H9 (cell line): Measurements from ENCODE around the gene LMOD3. TPM values are rescaled to one million over a fixed set of nuclear protein-coding genes. Genes with fewer than 3 reads are reported as not detected.

ENCODE experiments used
- DNase-seq: peaks from one replicate; pipeline ENCODE4 v3.0.0-alpha.2; 2017
- H2AFZ ChIP-seq: one replicate; pipeline ENCODE4 v1.6.1; 2013; ENCODE audit warnings: mild to moderate bottlenecking, low read length, control low read depth, moderate library complexity
- H2AK5ac ChIP-seq: 2 replicates; pipeline ENCODE4 v1.6.1; 2013; ENCODE audit warnings: low read length, control low read depth, mixed read lengths; ENCODE audit not compliant: insufficient read length
- H2BK120ac ChIP-seq: one replicate; pipeline ENCODE4 v1.6.1; 2013; ENCODE audit warnings: low read depth, mild to moderate bottlenecking, low read length, control low read depth, inconsistent platforms; ENCODE audit not compliant: poor library complexity, severe bottlenecking
- H2BK12ac ChIP-seq: 2 replicates; pipeline ENCODE4 v1.6.1; 2013; ENCODE audit warnings: low read length, control low read depth, mixed read lengths, low read depth; ENCODE audit not compliant: insufficient read length
- H2BK15ac ChIP-seq: 2 replicates; pipeline ENCODE4 v1.6.1; 2013; ENCODE audit warnings: low read depth, low read length, control low read depth
- H2BK20ac ChIP-seq: one replicate; pipeline ENCODE4 v1.6.1; 2013; ENCODE audit warnings: low read depth, mild to moderate bottlenecking, low read length, control low read depth, inconsistent platforms; ENCODE audit not compliant: poor library complexity, severe bottlenecking
- H2BK5ac ChIP-seq: 2 replicates; pipeline ENCODE4 v1.6.1; 2013; ENCODE audit warnings: low read length, control low read depth, mixed read lengths; ENCODE audit not compliant: insufficient read length
- H3K14ac ChIP-seq: 2 replicates; pipeline ENCODE4 v1.6.1; 2013; ENCODE audit warnings: low read length, control low read depth; ENCODE audit not compliant: insufficient read depth
- H3K18ac ChIP-seq: 2 replicates; pipeline ENCODE4 v1.6.1; 2013; ENCODE audit warnings: low read depth, mild to moderate bottlenecking, mixed read lengths, low read length, control low read depth; ENCODE audit not compliant: insufficient read length
- H3K23ac ChIP-seq: 2 replicates; pipeline ENCODE4 v1.6.1; 2013; ENCODE audit warnings: low read length, control low read depth, mixed read lengths, low read depth; ENCODE audit not compliant: insufficient read length
- H3K23me2 ChIP-seq: 2 replicates; pipeline ENCODE4 v1.6.1; 2013; ENCODE audit warnings: low read depth, mild to moderate bottlenecking, mixed read lengths, low read length, control low read depth; ENCODE audit not compliant: insufficient read length, poor library complexity, severe bottlenecking
- H3K27ac ChIP-seq: 2 replicates; pipeline ENCODE4 v1.5.1; 2013; ENCODE audit warnings: low read length, control low read depth, mixed read lengths, low read depth; ENCODE audit not compliant: insufficient read length
- H3K27me3 ChIP-seq: 2 replicates; pipeline ENCODE4 v1.6.1; 2013; ENCODE audit warnings: low read length, control low read depth, inconsistent platforms; ENCODE audit not compliant: insufficient read depth
- H3K4ac ChIP-seq: 2 replicates; pipeline ENCODE4 v1.6.1; 2013; ENCODE audit warnings: low read depth, mild to moderate bottlenecking, control low read depth, inconsistent platforms, low read length, moderate library complexity
- H3K4me1 ChIP-seq: 2 replicates; pipeline ENCODE4 v1.6.1; 2013; ENCODE audit warnings: low read length, control low read depth, inconsistent platforms; ENCODE audit not compliant: insufficient read depth
- H3K4me2 ChIP-seq: 2 replicates; pipeline ENCODE4 v1.6.1; 2013; ENCODE audit warnings: low read length, control low read depth, mixed read lengths; ENCODE audit not compliant: insufficient read length, insufficient read depth
- H3K56ac ChIP-seq: 2 replicates; pipeline ENCODE4 v1.6.1; 2013; ENCODE audit warnings: low read depth, mild to moderate bottlenecking, mixed read lengths, low read length, control low read depth; ENCODE audit not compliant: insufficient read length
- H3K79me1 ChIP-seq: 2 replicates; pipeline ENCODE4 v1.6.1; 2013; ENCODE audit warnings: low read depth, mild to moderate bottlenecking, moderate library complexity, low read length, control low read depth, inconsistent platforms; ENCODE audit not compliant: insufficient read depth, poor library complexity, severe bottlenecking
- H3K79me2 ChIP-seq: 2 replicates; pipeline ENCODE4 v1.6.1; 2013; ENCODE audit warnings: low read length, control low read depth, inconsistent platforms; ENCODE audit not compliant: insufficient read depth
- H3K9ac ChIP-seq: 2 replicates; pipeline ENCODE4 v1.6.1; 2013; ENCODE audit warnings: low read length, control low read depth, mixed read lengths; ENCODE audit not compliant: insufficient read length; ENCODE audit errors: extremely low read depth
- H3K9me3 ChIP-seq: one replicate; pipeline ENCODE4 v1.6.1; 2013; ENCODE audit warnings: low read depth, low read length, inconsistent platforms; ENCODE audit not compliant: control insufficient read depth
- H3T11ph ChIP-seq: one replicate; pipeline ENCODE4 v1.6.1; 2013; ENCODE audit warnings: mild to moderate bottlenecking, low read length, control low read depth, inconsistent platforms
- H4K20me1 ChIP-seq: one replicate; pipeline ENCODE4 v1.6.1; 2013; ENCODE audit not compliant: control insufficient read depth, insufficient read length, insufficient read depth
- H4K5ac ChIP-seq: 2 replicates; pipeline ENCODE4 v1.6.1; 2013; ENCODE audit warnings: low read depth, mild to moderate bottlenecking, mixed read lengths, low read length, control low read depth; ENCODE audit not compliant: insufficient read length
- H4K8ac ChIP-seq: replicated peaks from 2 replicates; pipeline ENCODE4 v1.6.1; 2013; ENCODE audit warnings: low read length, control low read depth, mixed read lengths, low read depth; ENCODE audit not compliant: insufficient read length
- H4K91ac ChIP-seq: 2 replicates; pipeline ENCODE4 v1.6.1; 2013; ENCODE audit warnings: low read depth, mild to moderate bottlenecking, moderate library complexity, mixed read lengths, low read length, control low read depth; ENCODE audit not compliant: insufficient read length
- H3K27ac Mint-ChIP-seq, 3 experiments: 2 replicates in 2 of 3; 3 replicates in 1 of 3; pipeline ENCODE4 v1.8.0; 2020 to 2021; ENCODE audit warnings: mixed read lengths in 3 of 3, mild to moderate bottlenecking in 1 of 3, moderate library complexity in 1 of 3
- H3K27me3 Mint-ChIP-seq: 2 replicates; pipeline ENCODE4 v1.8.0; 2021; ENCODE audit warnings: low read depth, mild to moderate bottlenecking, moderate library complexity, mixed read lengths
- H3K36me3 Mint-ChIP-seq, 3 experiments: 2 replicates in 2 of 3; 3 replicates in 1 of 3; pipeline ENCODE4 v1.8.0; 2020 to 2021; ENCODE audit warnings: low read depth in 3 of 3, mixed read lengths in 3 of 3; ENCODE audit not compliant: insufficient read depth in 1 of 3
- H3K4me1 Mint-ChIP-seq, 2 experiments: 2 replicates each; pipeline ENCODE4 v1.8.0; 2020; ENCODE audit warnings: mixed read lengths in 2 of 2
- H3K4me3 Mint-ChIP-seq, 2 experiments: 2 replicates in 1 of 2; 3 replicates in 1 of 2; pipeline ENCODE4 v1.8.0; 2020 to 2021; ENCODE audit warnings: mild to moderate bottlenecking in 2 of 2, mixed read lengths in 2 of 2, moderate library complexity in 1 of 2
- H3K9me3 Mint-ChIP-seq, 2 experiments: 2 replicates in 1 of 2; 3 replicates in 1 of 2; pipeline ENCODE4 v1.8.0; 2020; ENCODE audit warnings: mild to moderate bottlenecking in 2 of 2, mixed read lengths in 2 of 2, moderate library complexity in 1 of 2
- WGBS: extraction: QIAGEN DNeasy Blood & Tissue Kit; methylation state at CpG from one replicate; pipeline ENCODE4 v1.1.7; 2013; ENCODE audit warnings: missing lambda C conversion rate, low lambda C conversion rate, mixed read lengths; ENCODE audit not compliant: insufficient read length; ENCODE audit errors: extremely low coverage; 5-methylcytosine and 5-hydroxymethylcytosine counted together
- long read RNA-seq: library from polyadenylated mRNA; unstranded; transcript quantifications from one replicate; pipeline ENCODE4 v2.0.0, GENCODE V29; 2020
- total RNA-seq: library from RNA; stranded (reverse); gene quantifications from 2 replicates; pipeline ENCODE4 v1.2.1, GENCODE V29; 2021
- TF ChIP-seq, protein P1 (sequence below): fragments of 200-600 bp; sonication (generic); conservative IDR thresholded peaks from 3 replicates; pipeline ENCODE4 v1.8.0; 2021; ENCODE audit warnings: antibody characterized with exemption, mild to moderate bottlenecking

LMOD3 gene
- total RNA-seq = not detected in 2 replicates
- long read RNA-seq = 0 reads

DNA sequence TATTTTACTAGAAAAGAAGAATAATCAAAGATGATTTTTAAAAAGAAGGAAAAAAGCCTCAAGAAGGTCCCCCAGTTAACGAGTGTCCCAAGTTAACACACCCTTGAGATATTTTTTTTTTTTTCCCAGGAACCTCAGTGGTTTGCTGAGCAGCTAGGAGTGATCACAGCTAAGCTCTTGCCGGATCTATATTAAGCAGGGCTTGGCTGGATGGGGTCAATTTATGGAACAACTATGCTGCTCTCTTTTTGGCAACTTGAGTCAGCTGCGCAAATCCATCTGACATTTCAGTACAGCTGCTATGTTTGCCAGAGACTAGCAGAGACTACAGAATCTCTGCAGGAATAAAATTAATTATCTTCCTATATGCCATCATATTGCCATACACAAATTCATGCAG is at the start of gene LMOD3:
LMOD3 (minus strand) TSS at position 193 of the 400 bp plus-strand sequence. CDS start 209 bp downstream, outside the sequence.
- no peak within 1 kb of the TSS for H2BK15ac ChIP-seq
- H4K5ac ChIP-seq = no peak within 1 kb of the TSS
- no peak within 1 kb of the TSS for H3K4me2 ChIP-seq
- H2AFZ ChIP-seq = no peak within 1 kb of the TSS
- no peak within 1 kb of the TSS for H3K14ac ChIP-seq
- Mint-ChIP-seq H3K27ac (no peak within 1 kb of the TSS), H3K4me1 (peaks cover 0 to 9% of the 10 kb centered on the region in 2 experiments; a peak in 2 of 4 replicates), H3K9me3 (no peaks in the 10 kb centered on the region), H3K27me3 (no peaks in the 10 kb centered on the region), H3K4me3 (no peak within 1 kb of the TSS), H3K36me3 (no peaks in the 10 kb centered on the region)
- no peaks in the 10 kb centered on the region for H3K79me2 ChIP-seq
- TF ChIP-seq, protein P1, sequence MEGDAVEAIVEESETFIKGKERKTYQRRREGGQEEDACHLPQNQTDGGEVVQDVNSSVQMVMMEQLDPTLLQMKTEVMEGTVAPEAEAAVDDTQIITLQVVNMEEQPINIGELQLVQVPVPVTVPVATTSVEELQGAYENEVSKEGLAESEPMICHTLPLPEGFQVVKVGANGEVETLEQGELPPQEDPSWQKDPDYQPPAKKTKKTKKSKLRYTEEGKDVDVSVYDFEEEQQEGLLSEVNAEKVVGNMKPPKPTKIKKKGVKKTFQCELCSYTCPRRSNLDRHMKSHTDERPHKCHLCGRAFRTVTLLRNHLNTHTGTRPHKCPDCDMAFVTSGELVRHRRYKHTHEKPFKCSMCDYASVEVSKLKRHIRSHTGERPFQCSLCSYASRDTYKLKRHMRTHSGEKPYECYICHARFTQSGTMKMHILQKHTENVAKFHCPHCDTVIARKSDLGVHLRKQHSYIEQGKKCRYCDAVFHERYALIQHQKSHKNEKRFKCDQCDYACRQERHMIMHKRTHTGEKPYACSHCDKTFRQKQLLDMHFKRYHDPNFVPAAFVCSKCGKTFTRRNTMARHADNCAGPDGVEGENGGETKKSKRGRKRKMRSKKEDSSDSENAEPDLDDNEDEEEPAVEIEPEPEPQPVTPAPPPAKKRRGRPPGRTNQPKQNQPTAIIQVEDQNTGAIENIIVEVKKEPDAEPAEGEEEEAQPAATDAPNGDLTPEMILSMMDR = no peak
- no peaks in the 10 kb centered on the region for H3K9me3 ChIP-seq
- H2AK5ac ChIP-seq = no peak within 1 kb of the TSS
- no peaks in the 10 kb centered on the region for H3K27me3 ChIP-seq
- WGBS = no CpG with 5 or more reads among the region's 3 CpGs
- H3K18ac ChIP-seq = no peak within 1 kb of the TSS
- no peak within 1 kb of the TSS for H2BK12ac ChIP-seq
- no peak within 1 kb of the TSS for H2BK20ac ChIP-seq
- H2BK5ac ChIP-seq = no peak within 1 kb of the TSS
- H3K27ac ChIP-seq = no peak within 1 kb of the TSS
- H3K56ac ChIP-seq = no peak within 1 kb of the TSS
- no peaks in the 10 kb centered on the region; the same call in 1 of the 2 replicates for H3K4me1 ChIP-seq
- H3K23me2 ChIP-seq = no peaks in the 10 kb centered on the region
- no peak within 1 kb of the TSS for H4K91ac ChIP-seq
- H3K23ac ChIP-seq = no peak within 1 kb of the TSS
- no peak within 1 kb of the TSS for H3T11ph ChIP-seq
- H4K8ac ChIP-seq = no peak within 1 kb of the TSS
- no peak within 1 kb of the TSS for H3K4ac ChIP-seq
- no peak within 1 kb of the TSS for H3K9ac ChIP-seq
- no peak within 1 kb of the TSS for H2BK120ac ChIP-seq
- no peaks in the 10 kb centered on the region for H3K79me1 ChIP-seq
- H4K20me1 ChIP-seq = no peaks in the 10 kb centered on the region
- no peak for DNase-seq
